SU-DHL-6 (cell line): Measurements from ENCODE around the gene SCO2.

Experiments
- H2AFZ ChIP-seq: fragments of 200-600 bp; sonication (generic); 2 replicates; pipeline ENCODE4 v1.6.1; 2014; ENCODE audit warnings: low read depth, mild to moderate bottlenecking, moderate library complexity, mixed read lengths, antibody characterized with exemption, low read length; ENCODE audit not compliant: severe bottlenecking
- H3F3A ChIP-seq: fragments of 200-600 bp; shearing (Covaris generic); 2 replicates; pipeline ENCODE4 v1.6.0; 2016; ENCODE audit warnings: antibody characterized with exemption, mild to moderate bottlenecking; ENCODE audit not compliant: insufficient read depth
- H3K27ac ChIP-seq: fragments of 200-600 bp; sonication (generic); 2 replicates; pipeline ENCODE4 v1.5.1; 2016; ENCODE audit warnings: low read depth, mild to moderate bottlenecking, low read length, moderate library complexity, mixed read lengths
- H3K27me3 ChIP-seq: fragments of 200-600 bp; sonication (generic), shearing (Covaris generic); 2 replicates; pipeline ENCODE4 v1.6.0; 2014; ENCODE audit warnings: mild to moderate bottlenecking, low read length
- H3K36me3 ChIP-seq: fragments of 200-600 bp; sonication (generic); 2 replicates; pipeline ENCODE4 v1.6.1; 2014; ENCODE audit warnings: mild to moderate bottlenecking, low read length, mixed read lengths
- H3K4me2 ChIP-seq: fragments of 300-600, 200-600 bp; shearing (Covaris generic), sonication (generic); 2 replicates; pipeline ENCODE4 v1.6.0; 2014; ENCODE audit warnings: low read length, low read depth, mild to moderate bottlenecking; ENCODE audit not compliant: poor library complexity, severe bottlenecking
- H3K4me3 ChIP-seq: fragments of 200-600 bp; sonication (generic); 2 replicates; pipeline ENCODE4 v1.5.1; 2014; ENCODE audit warnings: antibody characterized with exemption, low read length, mild to moderate bottlenecking, mixed read lengths; ENCODE audit not compliant: insufficient read depth, poor library complexity, severe bottlenecking
- H3K79me2 ChIP-seq: fragments of 200-600 bp; sonication (generic); 2 replicates; pipeline ENCODE4 v1.6.1; 2014; ENCODE audit warnings: mild to moderate bottlenecking, low read length, moderate library complexity; ENCODE audit not compliant: insufficient read depth
- H3K9ac ChIP-seq: fragments of 200-600 bp; sonication (generic); 2 replicates; pipeline ENCODE4 v1.7.0; 2014; ENCODE audit warnings: mild to moderate bottlenecking, low read length
- H3K9me2 ChIP-seq: fragments of 200-600 bp; sonication (generic); replicated peaks from 2 replicates; pipeline ENCODE4 v1.6.1; 2014; ENCODE audit warnings: low read length; ENCODE audit not compliant: insufficient read depth
- H3K9me3 ChIP-seq: fragments of 200-600 bp; sonication (generic); 2 replicates; pipeline ENCODE4 v1.6.1; 2014; ENCODE audit warnings: low read length, mixed read lengths; ENCODE audit not compliant: insufficient read depth
- H4K20me1 ChIP-seq: fragments of 200-600 bp; sonication (generic); 2 replicates; pipeline ENCODE4 v1.6.1; 2014; ENCODE audit warnings: low read depth, mild to moderate bottlenecking, antibody characterized with exemption, low read length, moderate library complexity, mixed read lengths
- CTCF ChIP-seq: fragments of 200-600 bp; sonication (generic); IDR thresholded peaks from one replicate; pipeline ENCODE4 v1.5.1; 2017; ENCODE audit warnings: antibody characterized with exemption, mild to moderate bottlenecking, low read length, moderate library complexity; ENCODE audit not compliant: insufficient read depth, poor library complexity, severe bottlenecking
- EZH2phosphoT487 ChIP-seq: fragments of 200-600 bp; sonication (generic), shearing (Covaris generic); conservative IDR thresholded peaks from 2 replicates; pipeline ENCODE4 v1.6.1; 2018; ENCODE audit warnings: mild to moderate bottlenecking, antibody characterized with exemption, low read length, moderate library complexity, mixed read lengths

Gene SCO2

GRCh38 chr22:50518606-50519005 lies 6.8 kb downstream of the SCO2 start:
- no peaks in the 10 kb centered on the region for H3K9me3 ChIP-seq
- no peak overlapping the region for H3K4me2 ChIP-seq
- H3F3A ChIP-seq: no peaks in the 10 kb centered on the region
- no peaks in the 10 kb centered on the region for H4K20me1 ChIP-seq
- no peak overlapping the region for H3K9ac ChIP-seq
- H3K9me2 ChIP-seq: no peaks in the 10 kb centered on the region
- no peak overlapping the region for H3K4me3 ChIP-seq
- TF ChIP-seq EZH2phosphoT487 (no peak), CTCF (no peak)
- no peaks in the 10 kb centered on the region for H3K27me3 ChIP-seq
- no peaks in the 10 kb centered on the region for H3K36me3 ChIP-seq
- no peak overlapping the region for H2AFZ ChIP-seq
- H3K79me2 ChIP-seq: peaks cover 28% of the 10 kb centered on the region
- H3K27ac ChIP-seq: no peak overlapping the region

GRCh38 chr22:50517495-50518260 lies 7.7 kb downstream of the SCO2 start:
- H3K9me3 ChIP-seq: no peaks in the 10 kb centered on the region
- no peak overlapping the region for H3K27ac ChIP-seq
- no peaks in the 10 kb centered on the region for H3K27me3 ChIP-seq
- no peaks in the 10 kb centered on the region for H3K9me2 ChIP-seq
- no peak overlapping the region for H3K4me3 ChIP-seq
- H2AFZ ChIP-seq: no peak overlapping the region
- H3F3A ChIP-seq: no peaks in the 10 kb centered on the region
- peaks cover 3% of the 10 kb centered on the region; the same call in 1 of the 2 replicates for H3K36me3 ChIP-seq
- H3K79me2 ChIP-seq: peaks cover 38% of the 10 kb centered on the region
- TF ChIP-seq EZH2phosphoT487: no peak
- H3K9ac ChIP-seq: no peak overlapping the region
- no peaks in the 10 kb centered on the region for H4K20me1 ChIP-seq
- no peak overlapping the region for H3K4me2 ChIP-seq

GRCh38 chr22:50516891-50517290 lies 8.5 kb downstream of the SCO2 start:
- H3K9me3 ChIP-seq: no peaks in the 10 kb centered on the region
- H3F3A ChIP-seq: no peaks in the 10 kb centered on the region
- H3K27me3 ChIP-seq: no peaks in the 10 kb centered on the region
- H3K79me2 ChIP-seq: peaks cover 46% of the 10 kb centered on the region
- no peak overlapping the region for H2AFZ ChIP-seq
- peaks cover 8% of the 10 kb centered on the region; the same call in 1 of the 2 replicates for H3K36me3 ChIP-seq
- no peak overlapping the region for H3K27ac ChIP-seq
- H4K20me1 ChIP-seq: no peaks in the 10 kb centered on the region
- no peaks in the 10 kb centered on the region for H3K9me2 ChIP-seq
- H3K4me2 ChIP-seq: no peak overlapping the region
- no peak overlapping the region for H3K4me3 ChIP-seq
- TF ChIP-seq EZH2phosphoT487: no peak
- no peak overlapping the region for H3K9ac ChIP-seq

GRCh38 chr22:50516068-50516467 lies 9.3 kb downstream of the SCO2 start:
- Histone ChIP-seq H3K36me3 (peaks cover 8% of the 10 kb centered on the region; the same call in 1 of the 2 replicates), H3F3A (no peaks in the 10 kb centered on the region), H2AFZ (no peak overlapping the region), H3K27ac (no peak overlapping the region), H3K79me2 (peaks cover 52% of the 10 kb centered on the region), H3K27me3 (no peaks in the 10 kb centered on the region), H3K9me2 (no peaks in the 10 kb centered on the region), H3K4me2 (no peak overlapping the region), H4K20me1 (no peaks in the 10 kb centered on the region), H3K4me3 (no peak overlapping the region), H3K9me3 (no peaks in the 10 kb centered on the region), H3K9ac (no peak overlapping the region)
- TF ChIP-seq EZH2phosphoT487 (no peak), CTCF (no peak)
